Breast epithelium (tissue), 3 donors: ENCODE results near the gene C20orf144.

ENCODE experiments used
- CTCF ChIP-seq, 3 donors: fragments of 450-650 bp; IDR thresholded peaks; one replicate each; pipeline ENCODE4 v1.5.1; 2016 to 2017; ENCODE audit warnings: antibody characterized with exemption in 3 of 3, mild to moderate bottlenecking in 3 of 3, moderate library complexity in 3 of 3
- POLR2A ChIP-seq: fragments of 450-650 bp; IDR thresholded peaks from one replicate; pipeline ENCODE4 v1.6.1; 2016; ENCODE audit warnings: antibody characterized with exemption, mild to moderate bottlenecking, moderate library complexity

DNA sequence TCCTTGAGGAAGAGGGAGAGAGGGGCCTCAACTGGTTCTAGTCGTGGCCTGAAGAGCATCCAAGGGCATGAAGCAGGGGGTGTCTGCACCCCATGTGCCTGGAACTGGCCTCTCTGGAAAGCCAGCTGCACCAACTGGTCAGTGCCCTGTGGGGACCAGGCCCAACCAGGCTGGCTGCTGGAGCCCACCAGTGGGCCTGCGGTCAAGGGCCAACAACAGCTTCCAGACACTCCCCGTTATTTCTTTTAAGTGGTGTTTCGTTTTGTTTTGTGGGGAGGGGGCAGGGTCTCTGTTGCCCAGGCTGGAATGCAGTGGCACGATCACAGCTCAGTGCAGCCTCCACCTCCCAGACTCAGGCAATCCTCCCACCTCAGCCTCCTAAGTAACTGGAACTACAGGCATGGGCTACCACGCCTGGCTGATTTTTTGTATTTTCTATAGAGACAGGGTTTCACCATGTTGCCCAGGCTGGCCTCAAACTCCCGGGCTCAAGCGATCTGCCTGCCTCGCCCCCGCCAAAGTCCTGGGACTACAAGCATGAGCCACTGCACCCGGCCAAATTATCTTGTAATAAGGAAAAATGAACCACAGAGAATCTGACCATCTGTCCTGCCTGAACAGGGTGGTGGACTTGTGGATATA is 11.9 kb upstream of the C20orf144 start:
- no peak for TF ChIP-seq CTCF (IDR thresholded peaks at IDR 0.05)
- TF ChIP-seq POLR2A = no peak
